Hematopoietic multipotent progenitor cell treated with erythropoietin and hydrocortisone succinate and interleukin-3 and kit ligand, for 4 days (in vitro differentiated cells): ENCODE measurements around the gene MCEMP1.

ENCODE experiments used
- DNase-seq: peaks from one replicate; pipeline ENCODE4 v3.0.0-alpha.2; 2015

Gene MCEMP1

DNA sequence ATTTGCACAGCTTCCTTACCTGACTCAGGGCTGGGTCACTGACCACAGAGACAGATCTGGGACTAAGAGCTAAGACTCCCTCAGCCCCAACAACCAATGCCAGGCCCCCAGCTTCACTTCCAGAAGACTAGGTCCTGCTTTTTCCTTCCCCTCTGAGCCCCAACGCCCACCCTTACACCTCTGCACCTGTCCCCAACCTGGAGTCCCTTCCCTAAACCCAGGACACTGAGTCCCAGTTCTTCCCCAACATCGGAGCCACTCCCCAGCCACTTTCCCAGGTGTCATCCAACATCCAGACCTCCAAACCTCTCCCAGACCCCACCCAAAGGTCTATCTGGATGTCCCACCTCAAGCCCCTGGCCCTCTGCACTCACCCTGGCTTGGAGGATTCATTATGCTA lies 22.1 kb downstream of the MCEMP1 start:
- DNase-seq: no peak

DNA sequence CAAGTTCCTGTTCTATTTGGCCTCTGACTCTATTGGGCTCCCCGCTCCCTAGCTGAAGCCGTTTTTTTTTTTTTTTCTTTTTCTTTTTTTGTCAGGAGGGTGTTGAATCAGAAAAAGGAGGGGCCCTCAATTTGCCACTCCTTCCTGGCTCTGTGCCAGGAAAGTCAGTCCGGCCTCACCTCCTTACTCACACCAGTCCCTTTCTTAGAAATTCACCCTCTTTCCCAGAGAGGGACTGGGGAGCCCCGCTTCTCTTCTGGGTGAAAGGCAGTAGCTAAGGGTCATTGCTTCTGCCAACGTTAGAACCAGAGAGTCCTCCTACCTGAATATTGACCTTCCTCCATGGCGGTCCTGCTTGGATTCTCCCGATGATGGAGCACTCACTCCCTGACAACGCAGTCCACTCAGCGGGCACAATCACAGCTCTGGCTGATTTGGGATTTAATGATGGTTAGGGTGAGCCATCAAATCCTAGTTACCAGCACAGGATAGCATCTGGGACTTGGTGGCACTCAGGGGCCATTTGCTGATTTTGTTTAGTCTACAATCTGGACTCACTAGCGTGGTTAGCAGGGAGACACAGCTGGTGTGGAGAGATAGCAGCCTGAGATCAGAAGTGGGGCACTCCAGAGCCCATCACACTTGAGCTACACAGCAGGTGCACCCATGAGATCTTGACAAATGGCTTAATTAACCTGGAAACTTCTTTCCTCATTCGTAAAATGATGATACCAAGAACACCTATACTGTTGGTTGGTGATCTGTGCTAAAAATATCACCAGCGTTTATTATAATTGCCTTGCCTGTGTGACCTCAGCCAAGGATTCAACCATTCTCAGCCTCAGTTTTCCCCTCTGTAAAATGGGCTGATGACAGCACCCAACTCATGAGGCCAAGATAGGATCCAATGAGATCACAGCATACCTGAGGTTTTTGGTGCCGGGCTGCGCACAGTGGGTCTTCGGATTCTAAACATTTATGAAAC lies 22.8 kb downstream of the MCEMP1 start:
- peak; percentile 66 for DNase-seq

DNA sequence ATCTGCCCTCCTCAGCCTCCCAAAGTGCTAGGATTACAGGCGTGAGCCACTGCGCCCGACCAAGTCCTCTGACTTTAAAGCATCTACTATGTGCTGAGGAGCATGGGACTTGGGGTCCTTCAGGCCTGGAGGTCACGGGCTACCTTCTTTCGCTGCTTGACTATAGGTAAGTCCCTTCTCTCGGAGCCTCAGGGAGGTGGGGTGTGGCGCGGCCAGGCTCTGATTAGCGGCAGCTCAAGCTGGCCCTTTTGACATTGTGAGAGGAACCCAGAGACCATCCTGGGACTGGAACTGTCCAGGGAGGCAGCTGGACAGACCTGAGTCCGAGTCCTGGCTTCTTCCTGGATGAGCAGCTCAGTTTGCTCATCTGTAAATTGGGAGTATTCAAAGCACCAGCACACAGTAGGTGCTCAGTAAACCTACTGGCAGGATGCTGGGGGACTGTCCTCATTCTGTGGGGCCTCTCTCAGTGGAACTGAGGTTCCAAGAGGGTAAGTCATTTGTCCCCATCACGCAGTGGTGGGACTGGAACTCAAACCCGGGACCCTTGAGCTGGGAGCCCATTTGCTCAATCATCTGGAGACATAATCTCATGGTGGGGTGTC lies 24.3 kb downstream of the MCEMP1 start:
- DNase-seq: no peak

GRCh38 chr19:7701654-7702457 lies 25.0 kb downstream of the MCEMP1 start, which contains the start of gene FCER2:
Gene FCER2, minus strand, starts transcription at chr19:7702131. Its CDS starts 2,371 bp downstream, at chr19:7699760.
- no peak for DNase-seq

GRCh38 chr19:7703332-7703731 lies 26.4 kb downstream of the MCEMP1 start:
- no peak for DNase-seq

DNA sequence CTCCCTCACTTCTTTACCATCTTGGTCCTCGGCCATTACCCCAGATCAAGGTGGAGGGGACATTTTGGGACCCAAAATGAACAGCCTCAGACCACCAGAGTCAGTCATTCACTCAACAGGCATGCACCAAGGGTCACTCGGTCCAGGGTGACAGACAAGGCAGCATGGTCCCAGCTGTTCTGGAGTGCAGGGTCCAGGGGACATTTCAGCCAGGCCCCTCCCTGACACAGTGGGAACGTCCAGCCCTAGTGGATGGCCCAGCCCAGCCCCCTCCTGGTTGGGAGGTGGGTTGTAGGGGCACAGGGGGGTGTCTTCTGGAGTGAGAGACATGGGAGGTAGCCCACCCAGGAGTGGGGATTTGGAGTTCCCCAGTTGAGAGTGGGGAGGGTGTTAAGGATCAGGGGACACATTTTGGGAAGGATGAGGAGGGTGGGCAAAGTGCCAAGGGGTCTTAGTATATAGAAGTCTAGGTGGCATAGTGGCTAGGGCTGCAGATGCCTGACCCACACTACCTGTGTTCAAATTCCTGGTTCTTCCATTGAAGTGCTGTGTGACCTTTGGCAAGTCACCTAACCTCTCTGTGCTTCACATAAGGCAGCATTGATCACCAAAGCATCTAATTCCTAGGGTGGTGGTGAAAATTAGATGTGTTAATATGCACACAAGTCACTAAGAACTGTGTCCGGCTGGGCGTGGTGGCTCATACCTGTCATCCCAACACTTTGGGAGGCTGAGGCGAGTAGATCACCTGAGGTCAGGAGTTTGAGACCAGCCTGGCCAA lies 27.6 kb downstream of the MCEMP1 start:
- DNase-seq: no peak

DNA sequence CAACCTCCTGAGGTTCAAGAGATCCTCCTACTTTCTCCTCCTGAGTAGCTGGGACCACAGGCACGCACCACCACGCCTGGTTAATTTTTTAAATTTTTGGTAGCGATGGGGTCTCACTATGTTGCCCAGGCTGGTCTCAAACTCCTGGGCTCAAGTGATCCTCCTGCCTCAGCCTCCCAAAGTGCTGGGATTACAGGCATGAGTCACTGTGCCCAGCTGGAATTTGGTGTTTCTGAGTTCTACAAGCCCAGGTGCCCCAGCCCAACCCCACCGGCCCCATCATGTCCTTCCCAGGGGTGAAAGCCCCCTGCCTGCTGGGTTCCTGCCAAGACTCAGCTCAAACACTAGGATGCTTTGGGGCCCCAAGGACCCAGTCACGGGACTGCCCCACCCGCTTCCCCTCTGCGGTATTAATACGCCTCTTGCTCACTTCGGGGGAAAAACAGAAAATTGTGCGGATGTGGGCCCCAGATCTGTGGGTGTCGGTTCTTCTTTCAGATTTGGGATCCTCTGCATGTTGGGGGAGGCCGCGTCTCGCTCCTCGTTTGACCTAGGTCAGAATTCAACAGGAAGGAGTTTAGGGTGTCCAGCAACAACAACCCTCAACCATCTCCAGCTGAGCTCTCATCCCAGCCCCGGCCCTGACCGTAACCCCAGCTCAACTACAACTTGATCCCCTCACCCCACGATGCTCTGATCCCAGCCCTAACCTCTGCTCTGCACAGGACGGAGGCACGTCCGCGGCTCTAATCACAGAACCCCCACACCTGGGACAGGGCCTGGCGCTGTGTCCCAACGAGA lies 28.7 kb downstream of the MCEMP1 start:
- DNase-seq: peak; percentile 85

GRCh38 chr19:7706188-7706954 lies 29.5 kb downstream of the MCEMP1 start:
- DNase-seq: no peak

DNA sequence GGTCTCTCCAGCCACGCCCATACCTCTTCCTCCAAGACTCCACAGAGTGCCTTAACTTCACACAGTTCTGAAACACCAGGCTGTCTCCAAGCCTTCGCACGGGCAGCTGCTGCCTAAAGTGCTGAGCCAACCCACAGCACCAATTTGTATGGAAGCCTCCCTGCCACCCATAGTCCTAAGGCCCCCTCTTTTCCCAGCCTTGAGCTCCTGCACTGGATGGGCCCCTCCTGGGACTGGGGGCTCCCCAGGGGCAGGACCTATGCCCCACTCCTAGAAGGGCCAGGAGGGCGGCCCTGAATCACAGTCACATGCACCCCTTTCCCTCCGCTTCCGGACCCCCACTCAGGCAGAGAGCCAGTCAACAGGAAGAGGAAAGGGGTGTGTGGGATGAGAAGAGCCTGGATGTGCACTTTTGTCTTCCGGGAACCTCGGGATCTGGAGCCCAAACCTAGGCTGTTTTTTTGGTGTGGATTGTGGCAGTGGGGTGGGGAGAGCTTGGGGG lies 30.1 kb downstream of the MCEMP1 start:
- no peak for DNase-seq

DNA sequence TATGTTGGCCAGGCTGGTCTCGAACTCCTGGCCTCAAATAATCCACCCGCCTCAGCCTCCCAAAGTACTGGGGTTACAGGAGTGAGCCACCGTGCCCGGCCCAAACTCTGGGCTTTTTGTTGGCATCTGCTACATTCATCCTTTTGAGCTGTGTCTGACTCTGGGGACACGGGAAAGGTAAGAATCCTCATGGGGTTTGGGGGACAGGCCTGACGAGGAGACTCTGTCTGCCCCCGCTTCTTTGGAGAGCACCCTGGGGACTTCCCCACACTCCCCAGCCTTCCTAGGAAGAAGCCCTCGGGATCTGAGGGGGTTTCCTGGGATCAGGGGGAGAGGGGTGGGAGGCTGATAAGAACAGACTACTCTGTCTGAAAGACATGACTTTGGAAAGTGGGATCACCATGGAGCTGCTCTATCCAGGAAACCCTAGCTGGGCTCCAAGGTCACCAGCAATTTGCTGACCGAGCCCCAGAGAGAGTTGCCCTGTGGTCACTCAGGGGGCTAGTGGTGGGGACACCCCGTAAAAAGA lies 33.1 kb downstream of the MCEMP1 start:
- DNase-seq: no peak

DNA sequence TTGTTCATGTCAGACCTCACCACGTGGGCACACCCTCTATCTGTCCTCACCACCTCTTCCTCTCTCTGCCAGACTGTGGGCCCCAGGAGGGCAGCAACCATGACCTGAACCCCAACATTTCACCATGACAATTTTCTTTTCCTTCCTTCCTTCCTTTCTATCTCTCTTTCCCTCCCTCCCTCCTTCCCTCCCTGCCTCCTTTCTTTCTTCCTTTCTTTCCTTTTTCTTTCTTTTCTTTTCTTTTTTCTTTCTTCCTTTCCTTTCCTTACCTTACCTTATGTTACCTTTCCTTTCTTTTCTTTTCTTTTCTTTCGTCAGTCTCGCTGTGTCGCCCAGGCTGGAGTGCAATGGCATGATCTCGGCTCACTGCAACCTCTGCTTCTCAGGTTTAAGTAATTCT lies 33.7 kb downstream of the MCEMP1 start:
- peak; percentile 28 for DNase-seq

DNA sequence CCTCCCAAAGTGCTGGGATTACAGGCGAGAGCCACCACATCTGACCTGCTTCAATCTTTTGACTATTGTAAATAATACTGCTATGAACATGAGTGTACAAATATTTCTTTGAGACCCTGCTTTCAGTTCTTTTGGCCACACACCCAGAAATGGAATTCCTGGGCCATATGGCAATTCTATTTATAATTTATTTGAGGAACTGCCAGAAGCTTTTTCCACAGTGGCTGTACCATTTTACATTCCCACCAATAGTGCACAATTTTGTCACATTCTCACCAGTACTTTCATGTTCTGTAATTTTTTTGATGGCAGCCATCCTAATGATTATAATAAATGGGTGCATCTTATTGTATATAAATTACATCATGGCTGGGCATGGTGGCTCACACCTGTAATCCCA lies 38.8 kb downstream of the MCEMP1 start:
- DNase-seq: no peak

- DNase-seq: no peak
Observed at GRCh38 chr19:7716762-7717161, 39.9 kb downstream of the MCEMP1 start.

DNA sequence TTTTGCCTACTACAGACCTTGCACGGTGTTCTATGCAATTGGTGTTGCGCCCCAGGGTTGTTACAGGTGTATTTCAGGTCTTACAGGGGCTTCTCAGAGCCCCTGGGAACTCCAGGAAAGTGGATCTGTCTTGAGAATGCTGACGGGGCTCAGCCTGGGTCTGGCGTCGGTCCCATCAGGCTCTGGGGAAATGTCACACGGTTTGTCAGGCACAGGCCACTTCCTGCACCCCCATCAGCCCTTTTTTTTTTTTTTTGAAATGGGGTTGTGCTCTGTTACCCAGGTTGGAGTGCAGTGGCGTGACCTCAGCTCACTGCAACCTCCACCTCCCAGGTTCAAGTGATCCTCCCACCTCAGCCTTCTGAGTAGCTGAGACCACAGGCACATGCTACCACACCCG lies 41.8 kb downstream of the MCEMP1 start:
- peak; percentile 27 for DNase-seq

- DNase-seq: no peak
Observed at GRCh38 chr19:7720351-7720750, 43.5 kb downstream of the MCEMP1 start.

DNA sequence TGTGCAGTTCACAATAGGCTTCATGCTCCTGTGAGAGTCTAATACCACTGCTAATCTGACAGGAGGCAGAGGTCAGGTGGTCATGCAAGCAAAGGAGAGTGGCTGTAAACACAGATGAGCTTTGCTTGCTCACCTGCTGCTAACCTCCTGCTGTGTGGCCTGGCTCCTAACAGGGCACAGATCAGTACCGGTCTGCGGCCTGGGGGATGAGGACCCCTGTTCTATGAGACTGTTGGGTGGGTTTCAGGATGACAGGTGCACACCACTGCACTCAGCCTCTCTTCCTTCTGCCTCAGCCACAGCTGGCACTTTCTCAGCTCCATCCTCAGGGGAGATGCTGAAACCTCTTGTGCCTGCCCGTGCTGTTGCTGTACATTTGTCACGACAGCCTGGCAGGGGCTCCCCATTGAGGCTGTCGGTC lies 45.4 kb downstream of the MCEMP1 start:
- DNase-seq: no peak

DNA sequence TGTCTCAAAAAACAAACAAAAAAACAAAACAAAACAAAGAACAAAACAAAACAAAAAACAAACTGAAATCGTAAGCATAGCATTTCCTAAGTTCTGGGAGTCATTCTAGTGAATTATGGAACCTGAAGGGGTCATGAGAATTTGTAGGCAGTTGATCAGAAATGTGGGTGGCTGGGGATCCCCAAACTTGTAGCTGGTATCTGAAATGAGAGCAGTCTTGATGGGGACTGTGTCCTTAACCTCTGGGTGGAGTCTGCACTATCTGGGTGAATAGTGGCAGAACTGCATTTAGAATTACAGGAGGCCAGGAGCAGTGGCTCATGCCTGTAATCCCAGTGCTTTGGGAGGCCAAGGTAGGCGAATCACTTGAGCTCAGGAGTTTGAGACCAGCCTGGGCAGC lies 48.9 kb downstream of the MCEMP1 start:
- DNase-seq: no peak

DNA sequence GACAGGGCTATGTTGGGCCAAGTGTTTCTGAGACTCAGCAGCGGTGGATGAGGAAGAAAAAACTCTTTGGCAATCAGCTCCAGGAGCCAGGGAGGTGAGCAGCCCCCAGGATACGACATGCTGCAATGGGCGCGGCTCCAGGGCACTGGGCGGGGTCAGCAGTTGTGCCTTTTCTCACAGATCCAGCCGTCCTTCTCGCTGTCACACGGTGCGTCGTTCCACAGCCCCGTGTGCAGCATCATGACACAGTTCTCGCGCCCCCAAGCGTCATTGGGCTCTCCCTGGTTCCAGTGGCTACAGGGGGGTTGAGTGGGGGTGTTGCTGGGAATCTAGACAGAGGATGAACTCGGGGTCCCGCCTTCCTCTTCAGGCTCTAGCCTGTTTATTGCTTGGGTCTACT lies 52.3 kb downstream of the MCEMP1 start:
- DNase-seq: peak; percentile 28
